DLD1 (cell line): ENCODE results near the gene C5orf15.
"Not testable (repeated sequence)": the region's sequence is repeated elsewhere in the genome, so short reads cannot be mapped to it uniquely, and the experiment has no call there.

Experiments used
- in situ Hi-C: cut with HindIII; loops from 2 replicates; pipeline ENCODE4 v1.10.0; 2017; ENCODE audit warnings: low sequenced_read_pairs

The C5orf15 gene

DNA sequence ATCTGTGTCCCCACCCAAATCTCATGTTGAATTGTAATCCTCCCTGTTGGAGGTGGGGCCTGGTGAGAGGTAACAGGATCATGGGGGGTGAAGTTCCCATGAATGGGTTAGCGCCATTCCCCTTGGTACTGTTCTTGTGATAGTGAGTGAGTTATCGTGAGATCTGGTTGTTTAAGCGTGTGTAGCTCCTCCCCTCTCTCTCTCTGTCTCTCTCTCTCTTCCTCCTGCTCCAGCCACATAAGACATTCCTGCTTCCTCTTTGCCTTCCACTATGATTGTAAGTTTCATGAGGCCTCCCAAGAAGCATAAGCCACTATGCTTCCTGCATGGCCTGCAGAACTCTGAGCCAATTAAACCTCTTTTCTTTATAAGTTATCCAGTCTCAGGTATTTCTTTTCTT is 28.8 kb downstream of the C5orf15 start:
- in situ Hi-C loops, result loop anchor here (10.0 kb wide), 1 partner anchor 405 kb away; no protein-coding TSS in a partner anchor

DNA sequence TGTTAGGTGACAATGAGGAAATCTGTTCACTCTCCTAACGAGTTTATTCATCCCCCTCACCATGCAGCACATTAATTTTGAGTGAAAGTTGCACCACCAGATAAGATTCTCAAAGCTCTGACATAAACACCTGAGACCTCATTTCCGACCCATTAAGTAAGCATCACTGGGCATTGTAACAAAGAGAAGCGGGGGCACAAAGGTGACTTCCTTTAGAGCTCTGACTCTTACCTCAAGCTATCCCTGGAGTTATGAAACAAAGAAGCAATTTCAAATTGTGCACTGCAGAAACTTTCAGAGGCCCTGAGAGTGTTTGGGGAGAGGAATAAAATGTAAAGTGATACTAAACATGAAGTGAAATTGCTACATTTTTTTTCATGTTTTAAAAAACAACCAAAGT is 29.5 kb downstream of the C5orf15 start:
- in situ Hi-C loops, result no loop called here

DNA sequence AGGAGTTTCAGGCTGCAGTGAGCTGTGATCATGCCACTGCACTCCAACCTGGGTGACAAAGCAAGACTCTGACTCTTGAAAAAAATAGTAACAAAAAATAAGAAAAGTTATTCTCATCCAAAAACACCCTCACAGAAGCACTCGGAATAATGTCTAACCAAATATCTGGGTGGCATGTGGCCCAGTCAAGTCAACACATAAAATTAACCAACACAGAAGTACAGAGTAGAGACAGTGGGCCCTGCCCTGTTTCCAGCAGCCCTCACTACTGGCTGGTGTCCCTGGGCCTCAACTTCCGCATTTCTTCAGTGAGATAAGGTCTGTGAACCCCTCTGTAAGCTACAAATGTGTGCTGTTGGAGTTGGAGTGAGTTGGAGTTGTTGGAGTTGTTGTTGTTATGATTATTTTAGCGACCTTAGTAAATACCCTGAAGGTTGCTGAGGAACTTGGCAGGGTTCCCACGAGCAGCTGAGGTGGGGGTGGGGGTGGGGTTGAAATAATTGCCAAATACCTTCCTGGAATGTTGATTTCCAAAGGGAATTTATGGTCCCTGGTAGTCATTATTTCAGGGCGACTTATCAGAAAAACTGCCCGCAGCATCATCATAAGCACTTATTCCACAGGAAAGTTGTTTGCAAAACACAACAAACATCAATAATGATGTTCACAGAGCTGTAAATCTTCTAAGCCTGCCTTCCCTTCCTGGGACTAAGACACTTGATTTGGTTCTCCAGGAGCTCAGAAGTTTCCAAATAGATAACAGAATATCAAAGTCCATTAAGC is 30.2 kb downstream of the C5orf15 start:
- in situ Hi-C loops, result no loop called here

DNA sequence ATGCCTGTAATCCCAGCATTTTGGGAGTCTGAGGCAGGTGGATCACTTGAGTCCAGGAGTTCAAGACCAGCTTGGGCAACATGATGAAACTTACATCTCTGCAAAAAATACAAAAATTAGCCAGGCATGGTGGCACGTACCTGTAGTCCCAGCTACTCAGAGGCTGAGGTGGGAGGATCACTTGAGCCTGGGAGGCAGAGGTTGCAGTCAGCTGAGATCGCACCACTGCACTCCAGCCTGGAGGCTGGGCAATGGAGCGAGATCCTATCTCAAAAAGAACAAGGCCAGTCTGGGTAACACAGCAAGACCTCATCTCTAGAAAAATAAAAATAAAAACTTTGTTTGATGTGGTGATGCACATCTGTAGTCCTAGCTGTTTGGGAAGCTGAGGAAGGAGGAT is 30.8 kb downstream of the C5orf15 start:
- in situ Hi-C loops, result not testable (repeated sequence)

DNA sequence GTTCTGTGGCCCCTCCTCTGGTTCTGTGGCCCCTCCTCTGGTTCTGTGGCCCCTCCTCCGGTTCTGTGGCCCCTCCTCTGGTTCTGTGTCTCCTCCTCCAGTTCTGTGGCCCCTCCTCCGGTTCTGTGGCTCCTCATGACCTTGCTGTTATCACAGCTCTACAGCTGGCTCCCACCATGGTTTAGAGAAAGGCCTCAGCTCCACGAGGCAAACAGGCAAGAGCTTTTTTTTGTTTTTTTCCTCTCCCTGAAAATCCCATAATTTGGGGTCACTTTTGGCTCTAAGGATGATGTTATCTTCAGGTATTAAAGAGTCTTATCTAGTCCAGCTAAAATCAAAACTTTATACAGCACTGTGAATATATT is 31.8 kb downstream of the C5orf15 start:
- in situ Hi-C loops, result no loop called here

DNA sequence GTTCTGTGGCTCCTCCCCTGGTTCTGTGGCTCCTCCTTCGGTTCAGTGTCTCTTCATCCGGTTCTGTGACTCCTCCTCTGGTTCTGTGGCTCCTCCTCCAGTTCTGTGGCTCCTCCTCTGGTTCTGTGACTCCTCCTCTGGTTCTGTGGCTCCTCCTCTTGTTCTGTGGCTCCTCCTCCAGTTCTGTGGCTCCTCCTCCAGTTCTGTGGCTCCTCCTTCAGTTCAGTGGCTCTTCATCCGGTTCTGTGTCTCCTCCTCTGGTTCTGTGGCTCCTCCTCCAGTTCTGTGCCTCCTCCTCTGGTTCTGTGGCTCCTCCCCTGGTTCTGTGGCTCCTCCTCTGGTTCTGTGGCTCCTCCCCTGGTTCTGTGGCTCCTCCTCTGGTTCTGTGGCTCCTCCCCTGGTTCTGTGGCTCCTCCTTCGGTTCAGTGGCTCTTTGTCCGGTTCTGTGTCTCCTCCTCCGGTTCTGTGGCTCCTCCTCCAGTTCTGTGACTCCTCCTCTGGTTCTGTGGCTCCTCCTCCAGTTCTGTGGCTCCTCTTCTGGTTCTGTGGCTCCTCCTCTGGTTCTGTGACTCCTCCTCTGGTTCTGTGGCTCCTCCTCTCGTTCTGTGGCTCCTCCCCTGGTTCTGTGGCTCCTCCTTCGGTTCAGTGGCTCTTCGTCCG is 32.3 kb downstream of the C5orf15 start:
- in situ Hi-C loops, result not testable (repeated sequence)

DNA sequence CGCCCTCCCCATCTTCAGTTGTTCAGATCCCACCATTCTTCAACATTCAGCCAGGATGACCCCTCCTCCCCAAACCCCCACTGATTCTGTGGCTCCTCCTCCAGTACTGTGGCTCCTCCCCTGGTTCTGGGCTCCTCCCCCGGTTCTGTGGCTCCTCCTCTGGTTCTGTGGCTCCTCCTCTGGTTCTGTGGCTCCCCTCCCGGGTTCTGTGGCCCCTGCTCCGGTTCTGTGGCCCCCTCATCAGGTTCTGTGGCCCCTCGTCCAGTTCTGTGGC is 32.8 kb downstream of the C5orf15 start:
- in situ Hi-C loops, result no loop called here

DNA sequence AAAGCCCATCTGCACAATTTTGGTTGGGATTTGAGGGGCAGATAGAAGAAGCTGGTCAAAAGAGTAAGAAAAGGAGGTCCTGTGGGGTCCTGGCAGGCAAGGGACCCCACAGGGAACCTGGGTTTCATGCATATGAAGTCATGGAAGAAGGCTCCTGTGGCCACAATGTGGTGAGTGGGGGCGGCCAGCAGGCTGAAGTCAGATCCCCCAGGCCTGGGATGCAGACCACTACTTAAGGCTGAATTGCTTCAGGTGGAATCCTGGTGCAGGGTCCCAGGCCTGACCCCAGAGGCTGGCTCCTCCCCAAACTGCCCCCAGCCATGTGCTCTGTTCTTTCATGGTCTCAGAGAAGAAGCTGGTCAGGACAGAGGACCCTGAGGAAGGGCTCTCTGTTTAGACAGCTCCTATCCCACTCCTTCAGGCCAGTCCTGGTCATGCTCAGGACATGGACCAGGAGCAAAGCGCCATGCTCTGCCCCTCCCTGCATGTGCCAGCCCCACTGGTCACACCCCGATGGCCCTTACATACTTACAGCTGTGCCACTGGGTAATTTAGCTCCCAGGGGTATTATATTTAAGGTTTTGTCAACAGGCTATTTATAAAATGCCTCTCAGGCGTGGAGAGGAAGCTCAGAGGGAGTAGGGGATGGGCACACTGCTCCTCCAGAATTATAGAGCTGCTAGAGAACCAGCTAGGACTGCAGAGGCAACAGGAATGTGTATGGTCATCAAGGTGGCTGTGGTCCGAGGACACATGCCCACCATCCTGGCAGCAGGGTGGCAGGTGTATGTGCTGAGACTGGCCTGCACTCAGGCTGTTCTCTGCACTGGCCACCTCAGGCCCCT is 33.4 kb downstream of the C5orf15 start:
- in situ Hi-C loops, result no loop called here

DNA sequence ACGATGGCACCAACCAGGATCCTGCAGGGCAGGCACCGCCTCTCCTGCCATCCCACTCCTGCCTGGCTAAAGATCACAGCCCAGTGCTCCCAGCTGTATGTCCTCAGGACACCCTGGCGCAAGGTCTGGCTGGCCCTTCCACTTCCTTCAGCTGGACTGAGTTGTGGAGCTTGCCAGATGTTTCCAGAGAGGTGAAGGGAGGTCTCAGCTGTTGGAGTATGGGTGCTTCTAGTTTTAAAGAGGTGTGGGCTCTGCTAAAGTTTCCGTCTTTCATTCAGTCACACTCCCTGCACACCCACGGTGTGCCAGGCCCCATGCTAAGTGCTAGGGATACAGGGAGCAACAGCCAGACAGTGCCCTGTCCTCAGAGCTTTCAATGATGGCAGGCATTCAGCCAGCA is 34.1 kb downstream of the C5orf15 start:
- in situ Hi-C loops, result no loop called here

DNA sequence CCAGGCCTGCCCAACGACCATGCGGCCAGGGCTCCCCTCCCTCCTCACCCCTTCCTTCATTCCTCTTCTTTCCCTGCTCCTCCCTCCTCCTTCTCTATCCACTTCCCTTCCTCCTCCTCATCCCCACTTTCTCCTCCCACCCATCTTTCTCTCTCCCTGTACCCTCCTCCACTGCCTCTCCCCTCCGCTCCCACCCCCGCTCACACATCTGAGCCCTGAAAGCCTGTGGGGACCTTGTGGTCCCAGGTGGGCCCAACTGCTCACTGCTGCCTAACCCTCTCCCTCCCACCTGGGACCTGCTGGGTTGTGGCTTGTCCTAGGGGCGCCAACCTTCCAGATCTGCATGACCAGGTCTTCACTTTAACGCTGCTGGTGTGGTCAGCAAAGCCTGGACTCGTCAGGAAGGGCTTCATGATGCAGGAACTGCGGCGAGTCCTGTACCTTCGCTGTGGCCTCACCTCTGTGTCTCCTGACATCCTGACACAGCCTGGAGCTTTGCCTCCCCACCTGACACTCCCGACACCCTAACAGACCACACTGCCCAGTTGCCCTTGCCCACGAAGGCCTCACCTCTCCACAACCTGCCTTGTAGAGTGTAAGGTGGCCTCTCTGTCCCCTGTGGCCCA is 34.6 kb downstream of the C5orf15 start:
- in situ Hi-C loops, result no loop called here

DNA sequence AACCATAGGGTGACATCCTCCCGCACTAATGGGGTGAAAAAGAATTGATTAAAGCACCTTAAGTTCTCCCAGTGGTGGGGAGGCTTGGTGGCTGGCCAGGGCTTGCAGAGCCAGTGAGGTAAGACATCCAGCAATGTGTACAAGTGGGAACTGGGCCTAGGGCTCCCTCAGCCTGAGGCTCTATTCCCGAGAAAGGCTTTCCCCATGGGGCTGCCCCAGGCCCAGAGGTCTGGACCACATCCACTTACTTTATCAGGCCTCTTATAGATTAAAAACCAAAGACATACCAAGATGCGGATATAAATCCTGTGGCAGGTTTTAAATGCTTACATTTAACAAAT is 35.3 kb downstream of the C5orf15 start:
- in situ Hi-C loops, result no loop called here

DNA sequence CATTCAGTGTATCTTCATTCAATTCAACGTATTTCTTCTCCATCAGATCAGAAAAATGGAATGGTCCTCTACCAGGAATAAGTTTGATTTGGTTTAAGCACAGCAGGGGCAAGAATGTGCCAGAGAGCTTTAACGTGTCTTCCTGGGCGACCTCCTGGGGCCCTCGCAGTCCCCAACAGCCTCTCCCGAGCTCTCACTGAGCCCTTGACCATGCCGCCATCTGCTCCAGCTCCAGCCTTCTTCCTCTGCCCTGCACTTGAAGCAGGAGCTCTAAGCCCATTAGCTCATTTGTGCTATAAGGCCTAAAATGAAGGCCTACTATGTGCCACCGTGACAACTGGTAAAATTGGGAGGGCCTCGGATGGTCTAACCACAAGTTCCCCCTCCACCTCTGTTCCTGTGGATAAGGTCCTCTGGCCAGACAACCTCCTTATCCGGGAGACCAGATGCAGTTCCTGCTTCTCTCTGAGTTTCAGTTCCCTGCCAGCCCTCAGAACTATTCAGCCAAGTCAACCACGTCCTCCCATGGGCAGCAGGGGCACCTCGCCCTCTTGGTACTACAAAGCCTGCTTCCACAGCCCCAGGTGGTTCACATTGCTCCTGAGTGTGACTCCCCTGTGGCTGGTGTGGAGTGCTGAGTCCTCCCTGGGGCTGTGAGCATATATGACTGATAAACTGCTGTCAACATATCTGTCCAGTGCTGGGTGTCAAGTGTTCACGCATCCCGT is 35.8 kb downstream of the C5orf15 start:
- in situ Hi-C loops, result no loop called here

DNA sequence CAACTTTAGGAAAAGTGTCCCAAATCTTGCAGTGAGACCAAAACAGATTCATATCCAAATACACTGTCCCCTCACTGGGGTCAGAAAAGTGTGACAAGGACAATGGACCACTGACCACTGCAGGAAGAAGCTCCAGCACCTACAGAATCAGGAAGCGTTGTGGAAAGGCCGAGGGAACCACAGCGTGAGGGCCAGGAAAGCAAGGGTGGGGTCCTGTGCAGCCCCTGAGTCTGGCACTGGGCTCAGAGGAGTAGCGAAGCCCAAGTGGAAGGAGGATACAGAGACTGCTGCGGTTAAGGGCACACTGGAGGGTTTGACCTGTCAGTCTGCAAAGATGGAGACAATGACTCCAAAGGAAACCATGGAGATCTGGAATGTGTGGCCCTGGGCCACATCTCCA is 36.9 kb downstream of the C5orf15 start:
- in situ Hi-C loops, result no loop called here

DNA sequence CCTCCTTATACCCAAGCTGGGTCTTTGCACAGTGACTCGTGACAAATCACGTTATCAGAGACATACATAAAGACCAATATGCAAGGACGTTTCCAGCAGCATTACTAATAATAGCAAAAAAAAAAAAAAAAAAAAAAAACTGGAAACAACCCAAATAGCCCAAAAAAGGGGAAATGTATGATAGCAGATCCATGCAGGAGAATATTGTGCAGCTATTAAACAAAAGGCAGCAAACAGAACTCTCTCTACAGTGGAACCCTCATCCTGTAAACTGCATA is 37.7 kb downstream of the C5orf15 start:
- in situ Hi-C loops, result no loop called here

DNA sequence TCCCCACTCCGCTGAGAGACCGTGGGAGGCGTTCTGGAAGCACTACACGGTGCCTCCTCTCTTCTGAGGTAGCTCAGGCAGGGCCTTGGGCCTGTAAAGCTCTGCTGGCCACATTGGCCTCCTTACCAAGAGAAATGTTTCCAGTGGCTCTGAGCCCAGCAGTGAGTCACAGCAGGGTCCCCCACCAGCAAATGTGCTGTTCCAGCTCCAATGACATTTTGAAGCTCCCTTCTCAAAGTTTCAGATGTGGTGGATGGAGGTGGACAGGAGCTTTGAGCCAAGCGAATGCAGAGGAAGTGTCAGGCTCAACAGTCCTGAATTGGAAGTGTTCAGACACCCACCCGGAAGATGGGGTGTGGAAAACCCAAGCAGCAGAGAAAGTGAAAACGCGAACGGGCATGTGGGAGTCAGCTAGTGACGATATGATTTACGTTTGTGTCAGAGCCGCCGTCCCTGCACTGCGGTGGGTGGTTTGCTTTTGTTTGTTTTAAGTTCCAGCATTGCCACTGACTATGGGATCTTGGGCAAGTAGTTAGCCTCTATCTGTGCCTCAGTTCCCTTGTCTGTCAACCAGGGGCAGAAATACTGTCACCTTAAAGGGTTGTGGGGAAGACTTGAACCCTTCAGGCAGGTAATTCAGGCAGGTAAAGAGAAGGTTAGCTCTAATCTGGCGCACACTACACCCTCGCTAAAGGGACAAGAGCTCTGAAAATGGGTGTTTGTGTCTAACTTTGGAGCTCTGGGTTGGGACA is 38.2 kb downstream of the C5orf15 start:
- in situ Hi-C loops, result no loop called here

DNA sequence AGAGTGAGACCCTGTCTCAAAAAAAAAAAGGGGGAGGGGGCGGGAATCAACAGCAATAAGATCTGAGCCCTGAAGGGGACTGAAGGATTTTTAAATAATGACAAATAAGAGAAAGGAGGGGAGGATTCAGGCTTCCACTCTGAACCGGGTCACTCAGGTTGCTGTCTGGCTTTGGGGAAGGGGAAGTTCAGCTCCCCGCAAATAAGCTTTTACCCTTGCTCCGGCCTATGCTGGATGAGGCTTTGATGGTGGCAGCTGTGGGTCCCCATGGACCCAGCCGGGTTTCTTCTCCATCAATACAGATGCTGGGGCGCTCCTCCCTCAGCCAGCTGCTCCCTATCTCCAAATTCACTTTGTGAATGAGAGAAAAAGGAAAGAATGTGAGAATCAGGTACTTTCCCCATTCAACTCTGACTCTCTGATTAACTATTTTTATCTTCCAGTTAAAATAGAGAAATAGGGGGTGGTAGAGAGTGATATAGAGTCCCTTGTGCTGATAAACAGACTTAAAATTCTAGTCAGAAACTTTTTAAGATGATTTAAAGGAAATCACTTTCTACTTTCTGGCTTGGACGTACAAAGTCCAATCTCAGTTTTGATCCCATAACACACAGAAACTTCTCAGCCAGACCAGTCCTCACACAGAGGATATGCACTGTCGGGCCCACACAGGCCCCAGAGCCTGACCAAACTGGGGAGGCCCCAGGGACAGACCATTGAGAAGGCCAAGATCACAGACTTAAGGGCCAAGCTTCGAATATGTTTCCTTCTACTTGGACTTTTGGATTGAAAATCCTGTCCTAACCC is 39.6 kb downstream of the C5orf15 start:
- in situ Hi-C loops, result loop anchor here (10.0 kb wide), 1 partner anchor 64 kb away; no protein-coding TSS in a partner anchor

DNA sequence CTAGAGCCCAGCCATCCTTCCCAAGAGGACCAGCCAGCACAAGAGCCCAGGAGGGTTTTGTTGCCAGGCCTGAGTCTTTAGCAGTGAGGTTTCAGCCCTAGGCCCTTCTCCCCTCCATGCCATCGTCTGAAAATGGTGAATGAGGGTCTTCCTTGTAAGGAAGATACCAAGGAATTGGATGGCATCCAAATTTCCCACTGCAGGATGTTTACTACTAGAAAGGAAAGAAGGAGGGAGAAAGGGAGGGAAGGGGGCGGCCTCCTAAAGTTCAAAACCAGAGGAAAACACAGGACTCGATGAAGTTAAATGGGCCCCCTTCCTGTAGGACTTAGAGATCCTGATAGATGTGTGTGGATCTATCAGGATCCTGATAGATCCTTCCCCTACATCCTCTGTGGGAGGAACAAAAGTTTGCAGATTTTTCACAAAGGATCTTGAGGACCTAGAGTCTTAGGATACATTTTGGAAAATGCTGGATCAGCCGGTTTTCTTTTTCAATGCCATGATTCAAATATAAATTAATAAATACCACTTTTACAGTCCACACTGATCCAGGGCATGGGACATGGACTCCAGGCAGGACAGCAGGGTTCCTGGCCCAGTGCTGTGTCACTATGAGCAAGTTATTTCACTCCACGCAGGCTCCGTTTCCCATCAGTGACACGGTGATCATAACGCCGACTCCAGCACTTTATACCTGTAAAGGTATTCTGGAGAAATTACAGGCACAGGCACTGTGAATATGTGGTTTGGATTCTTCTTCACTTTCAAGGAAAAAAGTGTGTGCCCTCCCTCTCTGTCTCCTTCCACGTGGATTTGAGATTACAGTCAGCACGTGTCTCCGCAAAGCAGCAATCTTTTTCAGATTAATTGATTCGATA is 40.9 kb downstream of the C5orf15 start:
- in situ Hi-C loops, result loop anchor here (10.0 kb wide), 1 partner anchor 63 kb away; no protein-coding TSS in a partner anchor

DNA sequence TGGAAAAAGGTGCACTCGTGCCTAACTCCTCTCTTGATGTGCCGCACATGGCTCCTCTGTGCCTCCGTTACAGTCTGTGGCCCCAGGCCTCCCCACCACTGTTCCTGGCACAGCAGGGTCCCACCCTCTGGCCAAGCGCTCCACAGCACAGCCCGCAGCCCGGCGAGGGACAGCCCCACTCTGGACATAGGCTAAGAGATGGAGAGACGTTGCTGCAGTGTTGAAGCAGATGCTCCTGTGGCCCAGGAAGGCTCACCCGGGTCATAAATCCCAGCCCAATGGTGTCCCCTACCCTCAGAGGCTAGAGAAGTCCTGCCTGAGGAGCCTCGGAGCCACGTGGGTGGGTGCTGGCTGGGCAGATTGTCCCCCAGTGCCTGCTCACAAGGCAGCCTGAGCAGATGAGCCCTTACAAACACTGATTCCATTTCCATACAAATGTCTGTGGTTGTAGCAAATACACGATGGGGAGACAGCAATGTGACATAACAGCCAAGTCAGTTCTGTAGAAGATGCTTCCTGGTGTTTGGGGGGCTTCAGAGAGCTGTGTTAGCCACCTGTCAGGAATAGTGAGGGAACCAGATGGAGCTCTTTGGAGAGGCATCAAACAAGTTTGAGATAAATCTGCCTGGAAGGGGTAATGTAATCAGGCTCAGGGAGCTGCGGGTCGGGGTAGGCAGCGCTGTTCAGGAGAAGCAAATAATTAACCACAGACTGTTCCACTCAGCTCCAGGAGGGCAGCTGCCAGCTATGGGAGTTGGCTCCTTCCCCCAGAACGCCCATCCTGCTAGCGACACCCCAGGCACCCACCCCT is 41.7 kb downstream of the C5orf15 start:
- in situ Hi-C loops, result loop anchor here (10.0 kb wide), 1 partner anchor 62 kb away; no protein-coding TSS in a partner anchor
